Measurements from ENCODE around the gene MATN4.
A peak's percentile ranks its signal among the peaks of the same experiment; 100 is the strongest.

Gene MATN4

GRCh38 chr20:45313065-45313695, 5.1 kb upstream of the MATN4 start:
- no peaks in the 10 kb centered on the region for H3F3A ChIP-seq (ENCODE audit: control insufficient read depth, insufficient read depth)
- no peaks in the 10 kb centered on the region for H3K36me3 ChIP-seq (ENCODE audit: control insufficient read depth, low read length)
- no peaks in the 10 kb centered on the region for H3K9me3 ChIP-seq (ENCODE audit: control insufficient read depth, insufficient read depth, low read length)
- no peak overlapping the region for H3K4me3 ChIP-seq (ENCODE audit: low read length)
- no peaks in the 10 kb centered on the region for H4K20me1 ChIP-seq (ENCODE audit: control insufficient read depth, insufficient read depth, low read depth, low read length)
- no peak overlapping the region for H3K27ac ChIP-seq (ENCODE audit: low read depth, low read length)
- TF ChIP-seq CTCF (IDR thresholded peaks at IDR 0.05; ENCODE audit: low read depth, low read length, poor library complexity, severe bottlenecking) = no peak
- no peak for TF ChIP-seq EZH2phosphoT487 (IDR thresholded peaks at IDR 0.05; ENCODE audit: borderline replicate concordance, low read length)
- H3K4me2 ChIP-seq (ENCODE audit: low read length) = no peak overlapping the region
- H3K27me3 ChIP-seq (ENCODE audit: control insufficient read depth, low read length) = peaks cover 10% of the 10 kb centered on the region; the same call in 1 of the 2 replicates
- H3K4me1 ChIP-seq (ENCODE audit: control insufficient read depth, low read length) = no peaks in the 10 kb centered on the region
- no peaks in the 10 kb centered on the region for H3K9me2 ChIP-seq (replicated peaks; ENCODE audit: control insufficient read depth, low read length)
- H3K79me2 ChIP-seq (ENCODE audit: control insufficient read depth, low read length) = no peaks in the 10 kb centered on the region

- Histone ChIP-seq H3K79me2 (ENCODE audit: control insufficient read depth, low read length) (no peaks in the 10 kb centered on the region), H3K4me2 (ENCODE audit: low read length) (no peak overlapping the region), H3K27me3 (ENCODE audit: control insufficient read depth, low read length) (peaks cover 14% of the 10 kb centered on the region), H3F3A (ENCODE audit: control insufficient read depth, insufficient read depth) (no peaks in the 10 kb centered on the region), H3K9me3 (ENCODE audit: control insufficient read depth, insufficient read depth, low read length) (no peaks in the 10 kb centered on the region), H3K4me1 (ENCODE audit: control insufficient read depth, low read length) (no peaks in the 10 kb centered on the region), H3K36me3 (ENCODE audit: control insufficient read depth, low read length) (no peaks in the 10 kb centered on the region), H3K4me3 (ENCODE audit: low read length) (no peak overlapping the region), H4K20me1 (ENCODE audit: control insufficient read depth, insufficient read depth, low read depth, low read length) (no peaks in the 10 kb centered on the region), H3K27ac (ENCODE audit: low read depth, low read length) (no peak overlapping the region), H3K9me2 (replicated peaks; ENCODE audit: control insufficient read depth, low read length) (no peaks in the 10 kb centered on the region)
- TF ChIP-seq EZH2phosphoT487 (IDR thresholded peaks at IDR 0.05; ENCODE audit: borderline replicate concordance, low read length) = no peak
- no peak for TF ChIP-seq CTCF (IDR thresholded peaks at IDR 0.05; ENCODE audit: low read depth, low read length, poor library complexity, severe bottlenecking)
Observed at GRCh38 chr20:45312241-45312640, 4.1 kb upstream of the MATN4 start.

GRCh38 chr20:45311589-45312211, 3.6 kb upstream of the MATN4 start:
- Histone ChIP-seq H3K27ac (ENCODE audit: low read depth, low read length) (no peak overlapping the region), H3K9me3 (ENCODE audit: control insufficient read depth, insufficient read depth, low read length) (no peaks in the 10 kb centered on the region), H3K4me2 (ENCODE audit: low read length) (no peak overlapping the region), H3K4me3 (ENCODE audit: low read length) (no peak overlapping the region), H4K20me1 (ENCODE audit: control insufficient read depth, insufficient read depth, low read depth, low read length) (no peaks in the 10 kb centered on the region), H3K36me3 (ENCODE audit: control insufficient read depth, low read length) (no peaks in the 10 kb centered on the region), H3K4me1 (ENCODE audit: control insufficient read depth, low read length) (no peaks in the 10 kb centered on the region), H3K27me3 (ENCODE audit: control insufficient read depth, low read length) (peaks cover 15% of the 10 kb centered on the region), H3F3A (ENCODE audit: control insufficient read depth, insufficient read depth) (no peaks in the 10 kb centered on the region), H3K79me2 (ENCODE audit: control insufficient read depth, low read length) (no peaks in the 10 kb centered on the region), H3K9me2 (replicated peaks; ENCODE audit: control insufficient read depth, low read length) (no peaks in the 10 kb centered on the region)
- TF ChIP-seq EZH2phosphoT487 (IDR thresholded peaks at IDR 0.05; ENCODE audit: borderline replicate concordance, low read length) = no peak
- TF ChIP-seq CTCF (IDR thresholded peaks at IDR 0.05; ENCODE audit: low read depth, low read length, poor library complexity, severe bottlenecking) = peak; percentile 82
